ENCODE measurements around the gene FAM43A.

The FAM43A gene

GRCh38 chr3:194685718-194686413 is at the start of gene FAM43A:
FAM43A (plus strand) TSS chr3:194685883; CDS start chr3:194686827, 944 bp downstream.
- DNase-seq (ENCODE audit: low read depth) = peak; percentile 77

GRCh38 chr3:194637066-194637465 is 48.6 kb upstream of the FAM43A start:
- no peak for DNase-seq (ENCODE audit: low read depth)

- DNase-seq (ENCODE audit: low read depth) = no peak
Measured at GRCh38 chr3:194637541-194638400, 47.9 kb upstream of the FAM43A start.

GRCh38 chr3:194638991-194639605 is 46.6 kb upstream of the FAM43A start:
- DNase-seq (ENCODE audit: low read depth) = no peak

- no peak for DNase-seq (ENCODE audit: low read depth)
Measured at GRCh38 chr3:194640829-194641228, 44.9 kb upstream of the FAM43A start.

- no peak for DNase-seq (ENCODE audit: low read depth)
Measured at GRCh38 chr3:194642769-194643168, 42.9 kb upstream of the FAM43A start.

GRCh38 chr3:194647747-194648146 is 37.9 kb upstream of the FAM43A start:
- no peak for DNase-seq (ENCODE audit: low read depth)

GRCh38 chr3:194654443-194654842 is 31.2 kb upstream of the FAM43A start:
- DNase-seq (ENCODE audit: low read depth) = no peak

GRCh38 chr3:194657439-194657838 is 28.2 kb upstream of the FAM43A start:
- DNase-seq (ENCODE audit: low read depth) = no peak

- DNase-seq (ENCODE audit: low read depth) = no peak
Measured at GRCh38 chr3:194658477-194659242, 27.0 kb upstream of the FAM43A start.

- no peak for DNase-seq (ENCODE audit: low read depth)
Measured at GRCh38 chr3:194659778-194660177, 25.9 kb upstream of the FAM43A start.

GRCh38 chr3:194661374-194661773 is 24.3 kb upstream of the FAM43A start:
- no peak for DNase-seq (ENCODE audit: low read depth)

GRCh38 chr3:194661946-194662345 is 23.7 kb upstream of the FAM43A start:
- DNase-seq (ENCODE audit: low read depth) = no peak

GRCh38 chr3:194664857-194665256 is 20.8 kb upstream of the FAM43A start:
- no peak for DNase-seq (ENCODE audit: low read depth)

GRCh38 chr3:194667363-194667762 is 18.3 kb upstream of the FAM43A start:
- no peak for DNase-seq (ENCODE audit: low read depth)

GRCh38 chr3:194671511-194671899 is 14.2 kb upstream of the FAM43A start:
- no peak for DNase-seq (ENCODE audit: low read depth)

GRCh38 chr3:194671900-194672808 is 13.5 kb upstream of the FAM43A start, which contains the start of gene LSG1:
LSG1 (minus strand) TSS chr3:194672191; CDS start chr3:194672162, 29 bp downstream.
- peak; percentile 88 for DNase-seq (ENCODE audit: low read depth)

- no peak for DNase-seq (ENCODE audit: low read depth)
Measured at GRCh38 chr3:194672876-194673275, 12.8 kb upstream of the FAM43A start.

- no peak for DNase-seq (ENCODE audit: low read depth)
Measured at GRCh38 chr3:194673761-194674160, 11.9 kb upstream of the FAM43A start.

- DNase-seq (ENCODE audit: low read depth) = no peak
Measured at GRCh38 chr3:194675081-194675640, 10.5 kb upstream of the FAM43A start.

GRCh38 chr3:194675680-194676079 is 10.0 kb upstream of the FAM43A start:
- DNase-seq (ENCODE audit: low read depth) = no peak

Measured in non-pigmented ciliary epithelial cell (primary cell).